ENCODE data around the gene ARL3.

Gene ARL3

GRCh38 chr10:102634686-102635085, 79.5 kb downstream of the ARL3 start:
- H3K27ac ChIP-seq = no peak overlapping the region

GRCh38 chr10:102633848-102634247, 80.3 kb downstream of the ARL3 start:
- no peak overlapping the region for H3K27ac ChIP-seq
- TF ChIP-seq ZFX (IDR thresholded peaks at IDR 0.05; ENCODE audit: borderline replicate concordance) = no peak
- TF ChIP-seq, protein P1, sequence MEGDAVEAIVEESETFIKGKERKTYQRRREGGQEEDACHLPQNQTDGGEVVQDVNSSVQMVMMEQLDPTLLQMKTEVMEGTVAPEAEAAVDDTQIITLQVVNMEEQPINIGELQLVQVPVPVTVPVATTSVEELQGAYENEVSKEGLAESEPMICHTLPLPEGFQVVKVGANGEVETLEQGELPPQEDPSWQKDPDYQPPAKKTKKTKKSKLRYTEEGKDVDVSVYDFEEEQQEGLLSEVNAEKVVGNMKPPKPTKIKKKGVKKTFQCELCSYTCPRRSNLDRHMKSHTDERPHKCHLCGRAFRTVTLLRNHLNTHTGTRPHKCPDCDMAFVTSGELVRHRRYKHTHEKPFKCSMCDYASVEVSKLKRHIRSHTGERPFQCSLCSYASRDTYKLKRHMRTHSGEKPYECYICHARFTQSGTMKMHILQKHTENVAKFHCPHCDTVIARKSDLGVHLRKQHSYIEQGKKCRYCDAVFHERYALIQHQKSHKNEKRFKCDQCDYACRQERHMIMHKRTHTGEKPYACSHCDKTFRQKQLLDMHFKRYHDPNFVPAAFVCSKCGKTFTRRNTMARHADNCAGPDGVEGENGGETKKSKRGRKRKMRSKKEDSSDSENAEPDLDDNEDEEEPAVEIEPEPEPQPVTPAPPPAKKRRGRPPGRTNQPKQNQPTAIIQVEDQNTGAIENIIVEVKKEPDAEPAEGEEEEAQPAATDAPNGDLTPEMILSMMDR (IDR thresholded peaks at IDR 0.05) = no peak

More at GRCh38 chr10:102634686-102635085, 79.5 kb downstream of the ARL3 start:
- no peak for TF ChIP-seq ZFX (IDR thresholded peaks at IDR 0.05; ENCODE audit: borderline replicate concordance)
- TF ChIP-seq, protein P1 (IDR thresholded peaks at IDR 0.05) = no peak

DNA sequence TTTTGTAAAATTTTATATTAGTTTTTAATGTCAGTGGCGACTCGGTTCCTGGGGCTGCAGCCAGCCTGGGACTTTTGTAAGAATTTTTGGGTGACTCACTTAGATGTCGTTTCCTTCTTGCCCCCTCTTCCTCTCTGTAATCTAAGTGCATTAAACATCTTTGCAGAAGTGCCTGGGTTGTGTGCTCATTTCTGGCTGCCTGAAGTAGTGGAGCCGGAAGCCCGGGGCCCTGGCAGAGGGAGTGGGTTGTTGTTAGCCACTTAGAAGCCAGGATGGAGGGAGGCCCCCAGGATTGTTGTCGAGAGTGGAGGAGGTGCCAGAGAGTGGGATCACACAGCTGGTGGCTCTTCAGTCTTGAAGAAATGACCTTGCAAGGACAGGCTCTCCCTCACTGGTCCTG, 80.9 kb downstream of the ARL3 start:
- TF ChIP-seq, protein P1 (IDR thresholded peaks at IDR 0.05) = no peak
- no peak for TF ChIP-seq ZFX (IDR thresholded peaks at IDR 0.05; ENCODE audit: borderline replicate concordance)
- no peak overlapping the region for H3K27ac ChIP-seq

GRCh38 chr10:102632394-102633111, 81.6 kb downstream of the ARL3 start:
- TF ChIP-seq ZFX (IDR thresholded peaks at IDR 0.05; ENCODE audit: borderline replicate concordance) = no peak
- TF ChIP-seq, protein P1 (IDR thresholded peaks at IDR 0.05) = no peak
- H3K27ac ChIP-seq = no peak overlapping the region

DNA sequence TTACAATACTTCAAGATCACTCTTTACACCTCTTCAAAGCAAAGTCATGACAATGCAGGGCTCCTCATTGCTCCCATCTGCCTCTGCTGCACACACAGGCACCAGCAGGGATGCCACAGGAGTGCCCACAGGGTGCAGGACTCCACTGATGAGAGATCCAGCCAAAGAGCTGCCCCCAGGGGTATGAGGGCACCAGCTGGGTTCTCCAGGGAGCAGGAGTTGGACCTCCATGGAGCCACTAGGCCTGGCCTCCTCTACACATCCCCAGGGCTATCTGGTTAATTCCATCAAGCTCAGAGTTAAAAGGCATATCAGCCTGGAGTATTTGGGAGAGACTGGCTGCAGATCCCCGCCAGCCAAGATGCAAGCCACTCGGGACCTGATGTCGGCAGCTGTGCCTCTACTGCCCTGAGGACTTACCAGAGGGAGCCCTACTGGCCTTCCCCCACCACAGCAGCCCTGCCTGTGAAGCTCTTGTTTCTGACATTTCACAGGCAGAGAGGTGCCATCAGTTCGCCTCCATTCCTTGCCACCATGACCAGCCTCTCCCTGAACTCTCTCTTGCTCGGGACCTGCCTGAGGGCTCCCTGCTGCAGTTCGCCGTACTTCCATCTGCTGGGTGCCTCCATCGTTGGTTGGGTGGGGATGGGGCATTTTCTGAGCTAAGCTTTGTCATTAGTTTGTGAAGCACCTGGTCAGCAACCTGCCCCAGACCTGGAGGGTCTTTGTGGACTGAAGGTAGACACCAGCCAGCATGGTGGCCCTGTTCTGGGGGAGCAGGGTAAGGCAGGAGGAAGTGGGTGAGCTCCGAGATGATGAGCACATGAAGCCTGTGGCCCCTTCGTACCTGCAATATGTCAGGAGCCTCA, 82.4 kb downstream of the ARL3 start:
- TF ChIP-seq, protein P1 (IDR thresholded peaks at IDR 0.05) = no peak
- no peak for TF ChIP-seq ZFX (IDR thresholded peaks at IDR 0.05; ENCODE audit: borderline replicate concordance)
- H3K27ac ChIP-seq = no peak overlapping the region

DNA sequence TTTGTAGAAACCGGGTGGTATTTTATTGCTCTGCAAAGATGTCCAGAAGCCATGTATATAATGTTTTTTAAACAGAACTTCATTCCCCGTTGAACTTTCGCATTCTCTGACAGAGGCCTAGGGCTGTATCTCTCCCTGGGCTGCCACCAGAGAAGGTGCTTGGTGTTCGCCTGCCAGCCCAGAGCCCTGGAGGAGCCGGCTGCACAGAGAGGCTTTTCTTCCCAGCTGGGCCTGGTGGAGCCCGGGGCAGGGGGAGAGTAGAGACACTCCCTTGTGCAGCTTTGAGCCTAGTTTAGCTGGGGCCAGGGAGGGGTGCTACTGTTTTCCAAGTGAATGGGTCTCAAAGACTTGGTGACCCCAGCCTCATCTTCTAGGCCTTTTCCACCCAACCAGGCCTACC, 83.5 kb downstream of the ARL3 start:
- no peak for TF ChIP-seq ZFX (IDR thresholded peaks at IDR 0.05; ENCODE audit: borderline replicate concordance)
- TF ChIP-seq, protein P1 (IDR thresholded peaks at IDR 0.05) = no peak
- H3K27ac ChIP-seq = no peak overlapping the region
